ENCODE data around the gene ERC1.

DNA sequence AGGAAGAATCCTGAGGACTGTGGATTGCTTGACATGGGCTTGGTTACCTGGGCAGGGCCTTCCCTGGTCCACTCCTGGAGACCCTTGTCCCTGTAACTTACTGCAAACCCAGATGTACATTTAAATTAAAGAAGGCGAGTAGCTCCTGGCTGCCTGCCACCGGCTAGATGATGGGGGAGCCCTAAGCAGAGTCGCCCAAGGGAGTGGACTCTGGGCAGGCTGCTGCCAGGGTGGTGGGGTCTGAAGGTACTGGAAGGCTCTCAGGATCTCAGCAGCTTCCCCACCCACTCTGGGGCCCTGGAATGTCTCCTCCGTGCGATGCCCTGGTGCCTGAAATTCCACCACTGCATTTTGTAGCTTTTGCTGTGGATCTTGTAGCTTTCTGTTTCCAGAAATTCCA is 528.6 kb downstream of the ERC1 start:
- TF ChIP-seq, protein P1, sequence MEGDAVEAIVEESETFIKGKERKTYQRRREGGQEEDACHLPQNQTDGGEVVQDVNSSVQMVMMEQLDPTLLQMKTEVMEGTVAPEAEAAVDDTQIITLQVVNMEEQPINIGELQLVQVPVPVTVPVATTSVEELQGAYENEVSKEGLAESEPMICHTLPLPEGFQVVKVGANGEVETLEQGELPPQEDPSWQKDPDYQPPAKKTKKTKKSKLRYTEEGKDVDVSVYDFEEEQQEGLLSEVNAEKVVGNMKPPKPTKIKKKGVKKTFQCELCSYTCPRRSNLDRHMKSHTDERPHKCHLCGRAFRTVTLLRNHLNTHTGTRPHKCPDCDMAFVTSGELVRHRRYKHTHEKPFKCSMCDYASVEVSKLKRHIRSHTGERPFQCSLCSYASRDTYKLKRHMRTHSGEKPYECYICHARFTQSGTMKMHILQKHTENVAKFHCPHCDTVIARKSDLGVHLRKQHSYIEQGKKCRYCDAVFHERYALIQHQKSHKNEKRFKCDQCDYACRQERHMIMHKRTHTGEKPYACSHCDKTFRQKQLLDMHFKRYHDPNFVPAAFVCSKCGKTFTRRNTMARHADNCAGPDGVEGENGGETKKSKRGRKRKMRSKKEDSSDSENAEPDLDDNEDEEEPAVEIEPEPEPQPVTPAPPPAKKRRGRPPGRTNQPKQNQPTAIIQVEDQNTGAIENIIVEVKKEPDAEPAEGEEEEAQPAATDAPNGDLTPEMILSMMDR (IDR thresholded peaks at IDR 0.05), result no peak
- TF ChIP-seq POLR2A (IDR thresholded peaks at IDR 0.05), result no peak
- TF ChIP-seq POLR2AphosphoS5 (IDR thresholded peaks at IDR 0.05), result no peak
